ENCODE results near the gene VPS37B.
A peak's percentile ranks its signal among the peaks of the same experiment; 100 is the strongest.
"Not testable (repeated sequence)": the region's sequence is repeated elsewhere in the genome, so short reads cannot be mapped to it uniquely, and the experiment has no call there.

The VPS37B gene

DNA sequence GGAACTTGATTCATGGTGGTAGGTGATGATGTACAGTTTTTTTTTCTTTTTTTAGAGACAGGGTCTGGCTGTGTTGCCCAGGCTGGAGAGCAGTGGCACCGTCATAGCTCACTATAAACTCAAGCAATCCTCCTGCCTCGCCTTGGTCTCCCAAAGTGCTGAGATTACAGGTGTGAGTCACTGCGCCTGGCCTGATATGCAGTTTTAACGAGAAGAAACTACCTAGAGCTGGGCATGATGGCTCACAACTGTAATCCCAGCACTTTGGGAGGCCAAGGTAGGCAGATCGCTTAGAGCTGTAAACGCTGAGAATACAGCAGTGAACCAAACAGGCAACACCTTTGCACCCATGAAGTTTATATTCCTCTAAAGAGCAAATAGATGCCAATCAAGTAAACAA is 13.0 kb upstream of the VPS37B start:
- DNase-seq (ENCODE audit: low spot score) = no peak

DNA sequence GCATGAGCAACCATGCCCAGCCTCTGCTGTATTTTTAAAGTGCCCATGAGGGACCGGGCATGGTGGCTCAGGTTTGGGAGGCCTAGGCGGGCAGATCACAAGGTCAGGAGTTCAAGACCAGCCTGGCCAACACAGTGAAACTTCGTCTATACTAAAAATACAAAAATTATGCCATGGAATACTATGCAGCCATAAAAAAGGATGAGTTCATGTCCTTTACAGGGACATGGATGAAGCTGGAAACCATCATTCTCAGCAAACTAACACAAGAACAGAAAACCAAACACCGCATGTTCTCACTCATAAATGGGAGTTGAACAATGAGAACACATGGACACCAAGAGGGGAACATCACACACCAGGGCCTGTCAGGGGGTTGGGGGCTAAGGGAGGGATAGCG is 9.3 kb upstream of the VPS37B start:
- DNase-seq (ENCODE audit: low spot score) = not testable (repeated sequence)

DNA sequence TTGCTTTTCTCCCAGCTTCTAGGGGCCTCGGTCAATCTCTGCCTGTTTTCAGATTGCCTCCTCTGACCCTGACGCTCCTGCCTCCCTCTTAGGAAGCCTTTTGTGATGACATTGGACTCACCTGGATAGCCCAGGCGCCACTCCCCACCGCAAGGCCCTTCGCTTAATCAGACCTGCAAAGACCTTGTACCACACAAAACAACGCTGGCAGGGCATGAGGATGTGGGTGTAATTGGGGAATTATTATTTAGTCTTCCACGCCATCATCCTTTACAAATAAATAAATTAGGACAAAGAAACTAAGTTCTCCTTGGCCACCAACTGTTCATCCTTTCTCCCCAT is 7.7 kb upstream of the VPS37B start:
- DNase-seq (ENCODE audit: low spot score) = no peak

DNA sequence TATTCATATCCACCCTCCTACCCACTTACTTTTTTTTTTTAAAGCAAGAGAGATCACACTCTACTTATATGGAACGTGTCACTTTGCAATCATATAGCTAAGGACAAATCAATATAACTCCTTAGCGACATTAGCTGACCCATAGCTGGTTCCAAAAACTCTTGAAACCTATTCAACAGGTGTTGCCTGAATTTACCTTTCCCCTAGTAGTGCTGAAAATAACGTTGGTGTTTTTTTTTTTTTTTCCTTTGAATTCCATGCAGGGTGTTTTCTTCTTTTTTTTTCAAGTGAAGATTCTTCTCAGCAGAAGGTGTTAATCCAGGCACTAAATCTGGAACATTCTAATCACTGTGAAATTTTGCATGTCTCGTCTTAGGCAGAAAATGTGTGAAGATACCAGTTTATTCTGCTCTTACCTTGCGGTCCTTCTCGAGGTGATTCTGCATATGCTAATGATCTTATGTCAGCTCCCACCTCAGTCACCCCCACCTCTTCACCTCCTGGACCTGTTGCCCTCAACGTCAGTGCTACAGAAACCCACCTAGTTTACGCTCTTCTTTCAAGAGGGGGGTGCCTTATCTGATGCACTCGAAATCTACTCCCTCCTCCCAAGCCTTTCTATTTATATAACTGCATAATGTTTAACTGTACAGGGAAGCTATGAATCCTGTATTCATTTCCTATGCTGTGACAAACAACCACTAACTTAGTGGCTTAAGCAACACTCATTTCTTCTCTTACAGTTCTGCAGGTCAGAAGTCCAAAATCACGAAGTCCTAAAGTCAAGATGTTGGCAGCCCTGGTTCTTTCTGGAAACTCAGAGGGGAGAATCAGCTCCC is 7.1 kb upstream of the VPS37B start:
- no peak for DNase-seq (ENCODE audit: low spot score)

DNA sequence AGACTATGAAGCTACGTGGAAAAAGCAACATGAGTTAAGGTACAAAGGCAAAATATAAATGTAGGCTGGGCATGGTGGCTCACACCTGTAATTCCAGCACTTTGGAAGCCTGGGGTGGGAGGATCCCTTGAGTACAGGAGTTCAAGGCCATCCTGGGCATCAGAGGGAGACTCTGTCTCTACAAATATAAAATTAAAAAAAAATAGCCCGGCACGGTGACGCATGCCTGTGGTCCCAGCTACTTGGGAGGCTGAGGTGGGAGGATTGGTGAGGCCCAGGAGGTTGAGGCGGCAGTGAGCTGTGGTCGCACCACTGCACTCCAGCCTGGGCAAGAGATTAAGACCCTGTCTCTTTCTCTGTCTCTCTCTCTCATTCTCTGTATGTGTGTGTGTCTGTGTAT is 4.0 kb upstream of the VPS37B start:
- DNase-seq (ENCODE audit: low spot score) = no peak

DNA sequence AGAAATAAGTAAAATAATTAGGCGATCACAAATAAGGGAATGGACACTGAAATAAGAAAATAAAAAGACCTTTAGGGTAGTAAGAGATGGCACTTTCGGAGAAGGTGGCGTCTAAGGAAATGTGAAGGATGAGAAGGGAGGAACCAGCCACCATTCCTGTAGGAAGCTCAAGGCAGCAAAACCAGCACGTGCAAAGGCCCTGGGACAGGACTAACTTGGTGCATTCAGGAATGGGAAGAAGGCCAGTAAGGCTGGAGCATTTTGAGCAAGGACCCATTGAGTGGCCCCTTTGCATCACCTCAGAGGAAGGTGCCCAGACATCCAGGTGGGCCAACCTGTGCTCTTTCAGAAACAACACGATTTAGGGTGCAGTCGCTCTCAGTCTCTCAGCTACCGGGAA is 738 bp upstream of the VPS37B start:
- DNase-seq (ENCODE audit: low spot score) = no peak

DNA sequence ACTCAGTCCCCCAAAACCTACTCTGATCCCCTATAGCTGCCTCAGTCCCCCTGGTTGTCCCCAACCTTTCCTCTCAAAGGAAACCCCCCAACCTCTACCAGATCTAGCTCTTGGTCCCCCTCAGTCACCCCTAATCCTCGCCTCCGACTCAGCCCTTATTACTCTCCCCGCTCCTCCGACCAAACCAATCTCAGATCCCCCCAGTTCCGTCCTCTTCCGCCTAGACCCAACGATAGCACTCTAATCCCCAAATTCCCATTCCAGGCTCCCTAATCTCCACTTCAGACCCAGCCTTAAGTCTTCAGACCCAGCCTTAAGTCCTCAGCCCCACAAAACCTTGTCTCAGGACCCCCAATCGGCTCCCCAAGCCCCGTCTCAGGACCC is 612 bp downstream of the VPS37B start:
- no peak for DNase-seq (ENCODE audit: low spot score)

DNA sequence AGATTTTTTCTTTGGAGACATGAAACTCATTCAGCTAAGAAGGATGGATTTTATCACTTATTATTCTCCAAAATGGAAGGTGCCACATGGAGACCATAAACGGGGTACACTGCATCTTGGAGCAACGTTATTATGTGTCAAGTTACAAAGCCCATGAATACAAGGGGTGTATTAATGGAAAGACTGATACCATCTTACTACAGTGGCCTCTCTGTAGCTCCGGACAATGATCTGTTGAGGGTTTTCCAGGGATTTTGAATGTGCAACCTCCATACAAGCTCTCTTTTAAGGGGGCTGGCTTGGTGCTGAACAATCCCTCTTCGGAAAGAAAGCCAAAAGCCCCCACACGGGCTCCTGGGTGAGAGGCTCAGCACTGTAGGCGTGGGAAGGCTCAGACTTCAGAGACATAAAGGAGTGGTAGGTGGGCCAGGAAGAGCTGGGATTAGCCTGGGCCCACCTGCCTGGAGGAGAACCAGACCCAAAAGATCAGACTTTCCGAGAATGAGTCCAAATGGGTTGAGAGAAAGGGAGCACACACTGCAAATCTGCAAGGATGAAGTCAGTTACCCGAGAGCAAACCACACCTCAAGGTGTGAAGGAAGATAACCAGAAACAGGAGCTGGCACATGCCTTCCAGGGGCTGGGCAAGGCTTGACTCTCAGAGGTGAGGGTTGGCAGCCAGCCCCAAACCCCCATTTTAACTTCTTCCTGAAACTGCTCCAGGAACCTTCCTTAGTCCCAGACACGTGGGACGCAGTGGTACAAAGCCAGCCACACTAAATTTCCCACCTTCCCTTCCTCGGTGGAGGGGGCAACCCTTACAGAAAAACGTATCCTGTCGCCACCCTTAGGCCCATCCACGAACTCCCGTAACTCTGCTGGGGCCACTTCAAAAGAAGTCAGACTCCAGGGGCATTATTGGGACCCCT is 1.5 kb downstream of the VPS37B start:
- peak; percentile 89 for DNase-seq (ENCODE audit: low spot score)

DNA sequence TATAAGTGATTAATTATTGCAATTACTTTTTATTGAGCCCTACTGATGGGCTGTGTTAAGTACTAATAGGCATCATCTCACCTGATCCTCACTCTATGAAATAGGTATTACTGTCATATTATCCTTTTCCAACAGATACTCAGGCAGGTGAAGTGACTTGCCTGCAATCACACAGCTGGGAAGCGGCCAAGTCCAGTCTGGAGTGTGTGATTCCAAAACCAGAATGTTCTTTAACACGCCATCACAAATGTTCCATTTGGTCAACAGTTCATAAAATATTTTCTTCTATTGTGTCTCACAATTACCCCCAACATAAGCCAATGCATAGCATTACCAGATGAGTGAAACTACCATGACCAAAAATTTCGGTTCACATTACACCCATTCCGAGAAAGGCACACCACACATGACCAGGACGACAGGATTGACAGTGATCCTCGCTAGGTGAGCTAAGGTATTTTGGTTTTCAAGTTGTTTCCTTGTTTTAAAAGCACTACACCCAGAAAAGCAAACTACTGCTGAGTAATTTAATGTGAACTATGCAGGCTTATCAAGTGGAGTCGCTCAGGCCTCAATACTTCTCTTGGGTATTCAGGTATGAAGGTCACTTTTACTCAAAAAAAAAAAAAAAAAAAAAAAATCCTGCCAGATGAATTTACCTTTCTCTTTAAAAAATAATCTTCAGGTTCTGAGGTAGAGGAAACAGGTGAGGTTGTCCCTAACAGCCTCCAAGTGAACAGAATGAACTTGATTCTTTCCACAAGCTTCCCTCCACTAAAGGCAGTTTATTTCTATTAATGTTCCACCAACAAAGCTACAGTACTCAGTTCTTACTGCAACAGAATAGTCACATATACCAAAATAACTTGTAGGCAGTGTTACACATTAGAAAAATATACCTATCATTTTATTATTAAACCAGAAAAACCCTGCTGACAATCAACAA is 2.4 kb downstream of the VPS37B start:
- DNase-seq (ENCODE audit: low spot score) = no peak

DNA sequence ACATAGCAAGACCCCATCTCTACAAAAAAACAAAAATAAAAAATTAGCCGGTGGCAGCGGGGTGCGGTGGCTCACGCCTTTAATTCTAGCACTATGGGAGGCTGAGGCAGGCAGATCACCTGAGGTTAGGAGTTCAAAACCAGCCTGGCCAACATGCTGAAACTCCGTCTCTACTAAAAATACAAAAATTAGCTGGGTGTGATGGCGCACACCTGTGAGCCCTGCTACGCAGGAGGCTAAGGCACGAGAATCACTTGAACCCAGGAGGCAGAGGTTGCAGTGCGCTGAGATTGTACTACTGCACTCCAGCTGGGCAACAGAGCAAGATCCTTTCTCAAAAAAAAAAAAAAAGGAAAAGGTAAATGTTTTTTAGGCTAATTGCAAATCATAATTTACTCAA is 3.2 kb downstream of the VPS37B start:
- DNase-seq (ENCODE audit: low spot score) = not testable (repeated sequence)

DNA sequence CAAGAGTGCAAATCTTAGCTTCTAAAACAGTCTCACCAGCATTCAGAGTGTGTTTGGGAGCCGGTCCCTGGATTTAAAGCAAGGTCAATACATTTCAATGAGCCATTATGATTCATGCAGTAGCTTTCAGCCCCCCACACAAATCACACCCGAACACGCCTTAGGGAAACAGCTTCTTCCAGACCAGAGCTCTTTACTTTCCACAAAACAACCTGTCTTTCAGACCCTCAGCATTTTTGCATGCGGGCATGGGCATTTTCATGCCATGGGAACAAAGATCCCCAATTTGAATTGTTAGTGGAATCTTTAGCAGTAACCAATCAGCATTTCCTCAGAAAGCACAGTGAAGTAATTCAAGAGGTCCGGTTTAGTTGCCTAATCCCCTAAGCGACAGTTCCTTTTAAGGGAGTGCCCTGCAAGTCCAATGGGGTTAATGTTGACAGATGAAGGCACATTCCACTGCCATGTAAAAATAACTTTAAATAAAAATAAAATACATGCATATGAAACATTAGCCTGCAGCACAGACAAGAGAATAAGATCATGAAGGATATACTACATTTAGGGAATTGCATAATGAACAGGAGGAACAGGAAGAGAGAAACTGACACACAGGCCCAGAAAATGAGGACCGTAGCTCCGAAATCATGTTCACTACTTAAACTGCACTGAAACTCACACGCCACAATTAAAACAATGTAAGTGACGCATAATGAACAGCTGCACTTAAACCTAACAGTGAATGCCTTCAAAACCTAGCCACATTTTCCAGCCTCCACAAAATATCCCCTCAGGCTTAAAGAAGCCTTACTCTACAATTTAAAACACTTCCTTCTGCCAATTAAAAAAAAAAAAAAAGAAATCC is 4.0 kb downstream of the VPS37B start:
- DNase-seq (ENCODE audit: low spot score) = peak; percentile 79

DNA sequence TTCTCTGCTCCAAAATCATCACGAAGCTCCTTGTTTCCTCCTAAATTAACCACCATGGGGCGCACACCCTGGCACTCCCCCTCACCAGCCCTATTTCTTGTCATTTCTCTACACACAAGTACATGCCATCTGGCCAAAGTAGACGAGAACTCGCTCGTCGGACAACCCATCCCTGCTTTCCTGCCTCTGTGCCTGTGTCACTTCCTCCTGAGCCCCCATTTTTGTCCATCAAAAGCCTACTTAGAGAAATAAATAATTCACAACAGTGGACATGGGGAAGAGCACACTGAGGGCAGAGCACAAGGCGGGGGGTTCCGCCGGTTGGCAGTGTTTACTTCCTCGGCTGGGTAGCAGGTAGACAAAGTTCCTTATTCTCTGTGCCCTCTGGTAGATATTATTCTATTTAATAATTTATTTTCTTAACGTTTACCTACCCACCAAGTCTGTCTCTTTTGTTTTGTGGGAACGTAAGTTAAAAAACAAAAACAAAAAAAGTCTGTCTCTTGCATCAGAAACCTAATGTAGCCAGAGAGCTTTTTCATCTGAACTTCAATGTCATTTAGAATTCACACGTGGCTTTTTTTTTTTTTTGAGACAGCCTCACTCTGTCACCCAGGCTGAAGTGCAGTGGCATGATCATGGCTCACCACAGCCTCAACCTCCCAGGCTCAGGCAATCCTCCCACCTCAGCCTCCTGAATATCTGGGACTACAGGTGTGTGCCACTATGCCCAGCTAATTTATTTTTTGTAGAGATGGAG is 6.0 kb downstream of the VPS37B start:
- DNase-seq (ENCODE audit: low spot score) = no peak

DNA sequence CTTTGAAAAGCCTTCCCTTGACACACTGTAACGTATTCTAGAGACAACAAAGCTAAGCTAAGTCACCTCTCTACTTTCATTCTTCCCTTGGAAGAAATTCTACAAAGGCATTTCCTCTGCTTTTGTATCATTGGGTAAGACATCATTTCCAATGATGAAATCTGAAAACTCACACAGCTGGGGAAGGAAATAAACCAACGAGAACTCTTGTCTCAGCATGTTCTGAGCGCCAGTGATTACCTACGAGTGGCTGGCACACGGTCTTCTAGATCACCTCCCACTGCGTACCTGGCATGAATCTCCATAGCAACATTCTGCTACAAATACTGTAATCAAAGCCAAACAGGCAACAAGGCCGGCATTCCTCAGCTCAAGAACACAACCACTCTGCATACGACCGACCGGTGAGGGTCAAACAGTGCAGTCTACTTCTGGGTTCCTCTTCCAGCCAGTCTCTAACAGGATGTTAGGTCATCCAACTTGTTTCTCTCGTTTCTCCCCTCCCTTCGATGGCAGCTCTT is 7.6 kb downstream of the VPS37B start:
- peak; percentile 81 for DNase-seq (ENCODE audit: low spot score)

DNA sequence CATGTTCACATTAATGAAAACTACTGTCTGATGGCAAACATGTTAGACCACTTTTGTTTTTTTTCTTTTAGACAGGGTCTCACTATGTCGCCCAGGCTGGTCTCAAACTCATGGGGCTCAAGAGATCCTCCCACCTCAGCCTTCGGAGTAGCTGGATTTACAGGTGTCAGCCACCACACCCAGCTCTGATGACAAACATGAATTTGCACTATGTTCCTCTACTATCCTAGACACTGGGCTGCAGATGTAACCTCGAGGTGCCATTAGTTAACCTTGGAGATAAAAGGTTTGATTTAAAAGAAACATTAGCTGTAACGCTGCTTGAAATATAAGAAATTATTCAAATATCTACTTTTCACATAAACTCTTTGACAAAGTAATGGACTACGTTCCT is 8.1 kb downstream of the VPS37B start:
- DNase-seq (ENCODE audit: low spot score) = peak; percentile 60

DNA sequence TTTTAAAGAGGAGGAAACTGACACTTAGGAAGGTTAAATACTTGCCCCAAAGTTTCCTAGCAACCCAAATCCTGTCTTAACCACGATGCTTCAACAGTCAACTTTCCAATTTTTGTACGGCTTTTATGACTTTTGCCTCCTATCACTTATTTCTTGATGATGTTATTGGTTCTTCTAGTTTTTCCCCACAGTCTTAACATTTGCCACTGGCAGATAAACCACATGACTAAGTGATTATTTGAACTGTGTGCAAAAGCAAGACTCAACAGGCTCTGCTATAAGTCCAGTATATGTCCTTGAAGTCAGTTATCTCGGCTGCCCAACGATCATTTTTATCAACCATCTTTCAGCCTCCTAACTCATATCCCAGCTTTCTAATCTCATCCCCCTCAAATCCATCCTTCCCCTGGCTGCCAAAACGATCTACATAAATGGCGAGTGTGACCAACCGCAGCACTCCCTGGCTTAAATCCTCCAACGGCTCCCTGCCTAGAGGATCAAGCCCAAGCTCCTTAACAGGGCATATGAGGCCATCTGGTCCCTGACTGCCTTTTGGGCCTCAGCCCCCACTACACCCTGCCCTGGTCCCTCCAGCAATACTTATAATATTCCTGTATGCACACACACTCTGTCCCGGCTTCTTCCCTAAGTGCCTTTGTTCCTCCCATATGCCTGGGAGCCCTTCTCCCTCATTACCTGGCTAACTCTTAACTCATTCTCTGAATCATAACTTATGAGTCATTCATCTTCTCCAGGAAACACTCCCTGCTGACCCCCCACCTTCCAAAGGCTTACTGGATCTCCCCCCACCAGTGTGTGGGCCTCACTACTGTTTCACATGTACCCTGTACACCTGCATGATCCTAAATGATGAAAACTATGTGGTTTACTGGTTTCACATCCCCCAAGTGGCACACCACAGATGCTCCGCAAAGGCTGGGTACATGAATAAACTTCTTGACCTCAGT is 8.8 kb downstream of the VPS37B start:
- DNase-seq (ENCODE audit: low spot score) = peak; percentile 92

DNA sequence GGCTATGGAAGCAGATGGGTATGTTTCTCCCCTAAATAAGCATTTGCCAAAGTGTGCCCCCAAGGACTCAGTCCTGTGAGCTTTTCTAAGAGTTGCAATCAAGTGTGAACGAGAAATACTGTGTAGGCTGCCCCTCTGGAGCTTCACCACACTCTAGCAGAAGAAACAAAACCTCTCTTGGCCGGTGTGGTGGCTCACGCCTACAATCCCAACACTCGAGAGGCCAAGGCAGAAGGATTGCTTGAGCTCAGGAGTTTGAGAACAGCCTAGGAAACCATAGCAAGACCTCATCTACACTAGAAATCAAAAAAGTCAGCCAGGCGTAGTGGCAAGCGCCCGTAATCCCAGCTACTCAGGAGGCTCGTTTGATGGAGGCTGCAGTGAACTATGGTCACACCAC is 9.8 kb downstream of the VPS37B start:
- no peak for DNase-seq (ENCODE audit: low spot score)

DNA sequence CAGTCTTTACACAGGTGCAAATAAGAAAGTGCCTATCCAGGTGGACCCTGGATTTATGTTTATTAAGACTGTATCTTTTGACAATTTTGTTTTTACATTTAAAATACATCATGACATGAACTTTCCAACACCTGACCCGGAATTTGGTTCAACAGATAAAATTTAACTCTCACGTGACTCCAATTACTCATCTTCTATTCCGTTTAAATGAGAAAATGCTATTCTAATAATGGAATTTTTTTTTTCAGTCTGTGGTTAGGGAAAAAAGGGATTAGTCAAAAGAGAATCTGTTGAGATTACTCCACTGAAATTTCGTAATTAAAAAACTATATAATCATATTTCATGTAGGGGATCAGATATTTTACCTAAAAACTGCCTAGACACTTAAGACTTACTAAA is 11.1 kb downstream of the VPS37B start:
- no peak for DNase-seq (ENCODE audit: low spot score)

DNA sequence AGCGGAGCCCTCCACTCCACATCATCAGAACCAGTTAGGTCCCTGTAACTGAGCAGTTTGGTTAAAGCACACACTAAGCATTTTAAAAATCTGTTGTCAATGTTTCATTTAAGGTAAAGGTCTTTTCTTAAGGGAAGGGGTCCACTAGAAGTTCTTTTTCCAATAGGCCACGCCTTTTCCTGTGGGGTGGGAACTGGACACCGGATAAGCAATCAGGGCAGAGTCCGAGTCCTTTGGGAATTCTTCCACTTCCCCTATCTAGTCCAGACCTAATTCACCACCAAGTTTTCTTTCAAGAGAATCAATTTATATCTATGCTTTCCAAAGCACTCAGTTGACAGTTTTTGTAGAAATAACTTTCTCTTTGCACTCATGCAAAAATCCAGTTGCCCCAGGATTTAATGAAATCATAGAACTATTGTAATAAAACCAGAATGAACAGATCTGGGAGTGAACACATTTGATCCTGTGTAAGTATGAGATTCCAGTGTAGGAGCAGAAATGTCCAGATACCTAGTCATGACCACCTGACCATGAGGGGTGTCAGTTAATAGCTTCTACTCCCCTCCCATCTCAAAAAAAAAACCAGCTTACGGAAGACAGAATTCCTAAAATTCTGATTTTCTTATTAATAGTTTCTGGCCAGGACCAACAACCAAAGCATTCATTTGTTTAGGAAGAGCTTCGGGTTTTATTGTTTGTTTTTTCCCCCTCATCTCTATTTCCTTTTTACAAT is 11.7 kb downstream of the VPS37B start:
- no peak for DNase-seq (ENCODE audit: low spot score)
